ENCODE data around the gene OR10G4. TPM values are rescaled to one million over a fixed set of nuclear protein-coding genes. Genes with fewer than 3 reads are reported as not detected.

OR10G4 gene, protein sequence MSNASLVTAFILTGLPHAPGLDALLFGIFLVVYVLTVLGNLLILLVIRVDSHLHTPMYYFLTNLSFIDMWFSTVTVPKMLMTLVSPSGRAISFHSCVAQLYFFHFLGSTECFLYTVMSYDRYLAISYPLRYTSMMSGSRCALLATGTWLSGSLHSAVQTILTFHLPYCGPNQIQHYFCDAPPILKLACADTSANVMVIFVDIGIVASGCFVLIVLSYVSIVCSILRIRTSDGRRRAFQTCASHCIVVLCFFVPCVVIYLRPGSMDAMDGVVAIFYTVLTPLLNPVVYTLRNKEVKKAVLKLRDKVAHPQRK
- not detected for total RNA-seq

DNA sequence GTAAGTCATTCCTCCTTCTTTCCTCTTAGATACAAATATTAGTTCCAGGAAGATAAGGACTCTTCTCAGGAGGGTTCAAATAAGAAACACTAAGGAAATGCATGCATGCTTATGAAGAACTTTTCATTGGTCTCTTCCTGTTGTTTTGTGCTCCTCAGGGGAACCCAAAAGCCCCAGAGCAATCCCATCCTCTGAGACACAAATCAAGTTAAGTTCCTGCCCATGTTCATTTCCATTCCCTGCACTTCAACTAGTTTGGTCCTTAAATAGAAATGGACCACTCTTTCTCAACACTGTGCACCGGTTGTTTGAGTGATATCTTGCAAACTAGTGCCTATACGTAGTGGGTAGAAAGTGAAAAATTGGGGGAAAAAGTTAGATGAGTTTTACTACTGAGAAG, at the start of gene OR10G4:
OR10G4 (plus strand) TSS at position 301 of the 400 bp plus-strand sequence. CDS start 2,578 bp downstream, outside the sequence.

DNA sequence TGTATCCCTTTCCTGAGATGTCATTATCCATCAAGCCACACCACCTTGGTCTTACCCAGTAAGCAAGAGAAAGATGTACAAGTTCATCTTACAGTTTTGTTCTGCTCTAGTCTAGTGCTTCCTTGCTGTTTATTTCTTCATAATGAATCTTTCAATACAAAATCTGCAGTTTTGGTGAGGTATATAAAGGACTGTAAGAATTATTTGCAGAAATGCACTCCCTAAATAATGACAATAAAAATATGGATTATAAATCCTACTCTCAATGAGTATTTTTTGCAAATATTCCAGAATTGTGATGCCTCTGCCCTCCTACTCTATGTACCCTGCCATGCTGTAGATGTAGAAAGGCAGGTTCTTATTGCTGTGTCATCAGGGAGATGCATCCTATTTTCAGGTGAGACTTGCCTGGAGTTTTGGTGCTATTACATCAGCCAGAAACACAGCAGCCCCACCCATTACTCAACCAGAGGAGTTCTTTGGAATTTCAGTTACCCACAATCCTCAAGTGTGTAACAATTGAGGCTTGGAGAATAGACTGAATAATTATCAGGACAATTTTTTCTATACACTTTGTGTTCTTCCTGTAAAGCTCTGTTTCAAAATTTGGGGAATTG, 35.0 kb upstream of the OR10G4 start, which contains the start of gene OR10S1:
OR10S1 (minus strand) TSS at position 51 of the 617 bp plus-strand sequence. CDS start 117 bp downstream, outside the sequence.

DNA sequence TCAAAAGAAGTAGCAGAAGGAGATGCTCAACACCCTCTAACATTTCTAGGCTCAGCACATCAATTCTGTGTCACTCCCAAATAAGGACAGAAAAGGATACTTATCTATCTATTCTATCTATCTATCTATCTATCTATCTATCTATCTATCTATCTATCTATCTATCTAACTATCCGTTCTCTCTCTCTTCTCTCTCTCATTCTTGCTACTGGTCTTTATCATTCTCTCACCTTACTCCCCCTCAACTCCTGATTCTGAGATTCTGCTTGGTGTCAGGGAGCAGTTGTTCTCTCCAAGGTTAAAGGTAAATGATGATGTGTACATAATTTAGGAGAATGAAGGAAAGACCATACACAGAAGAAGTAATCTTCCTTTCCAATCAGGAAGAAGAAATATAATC, 17.7 kb upstream of the OR10G4 start, which contains the start of gene OR10G6:
OR10G6 (minus strand) TSS at position 43 of the 400 bp plus-strand sequence; CDS start at position 43, 0 bp downstream.

DNA sequence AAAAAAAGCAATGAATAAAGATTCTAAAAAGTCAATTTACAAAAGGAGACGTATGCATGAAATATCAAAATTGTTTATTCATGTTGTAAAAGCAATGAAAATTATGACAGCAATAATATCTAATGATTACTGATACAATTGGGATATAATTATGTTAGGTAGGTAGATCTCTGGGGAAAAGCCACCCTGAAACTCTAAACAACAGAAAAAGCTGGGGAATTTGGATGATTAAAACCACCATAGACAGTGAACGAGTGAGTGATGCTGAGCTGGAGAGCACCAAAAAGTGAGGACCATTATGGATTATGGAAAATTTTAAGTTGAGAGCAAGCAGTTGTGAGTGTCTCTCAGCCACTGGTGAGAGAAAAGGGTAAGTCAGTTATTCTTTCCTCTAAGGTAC, 13.7 kb downstream of the OR10G4 start, which contains the start of gene OR10G8:
OR10G8 (plus strand) TSS at position 301 of the 400 bp plus-strand sequence. CDS start 2,825 bp downstream, outside the sequence.

DNA sequence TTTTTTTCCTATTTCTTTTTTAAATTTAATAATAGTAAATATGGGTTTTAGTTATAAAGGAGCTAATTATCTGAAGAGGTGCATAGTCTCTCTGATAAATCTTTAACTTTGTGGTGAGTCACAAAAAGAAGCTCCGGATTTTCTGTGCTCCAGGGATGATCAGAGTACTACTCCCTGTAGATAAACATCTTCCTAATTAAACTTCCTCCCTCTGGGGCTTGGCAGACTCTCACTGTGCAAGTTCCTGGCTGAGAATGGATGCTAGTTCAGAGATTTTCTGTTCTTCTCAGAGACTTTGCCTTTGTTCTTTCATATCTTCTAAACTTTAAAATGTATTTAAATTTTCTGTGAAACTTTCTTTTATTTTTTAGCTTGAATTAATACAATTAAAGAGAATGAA, 28.5 kb downstream of the OR10G4 start, which contains the start of gene OR10G7:
OR10G7 (minus strand) TSS at position 72 of the 400 bp plus-strand sequence. CDS start 2,324 bp downstream, outside the sequence.

Other genes starting within 250 kb of the OR10G4 start
- not detected for gene OR6M1, start 206.6 kb upstream of the OR10G4 start, total RNA-seq
- not detected for gene TMEM225, start 127.3 kb upstream of the OR10G4 start, total RNA-seq
- not detected for gene OR8D4, start 110.8 kb upstream of the OR10G4 start, total RNA-seq
- gene OR4D5, start 73.4 kb upstream of the OR10G4 start, total RNA-seq, result not detected
- not detected for gene OR6T1, start 69.2 kb upstream of the OR10G4 start, total RNA-seq
- gene OR10S1, start 35.2 kb upstream of the OR10G4 start, total RNA-seq, result not detected
- gene OR10G6, start 17.8 kb upstream of the OR10G4 start, total RNA-seq, result not detected
- not detected for gene OR10G9, start 10.0 kb downstream of the OR10G4 start, total RNA-seq
- not detected for gene OR10G8, start 13.8 kb downstream of the OR10G4 start, total RNA-seq
- not detected for gene OR10G7, start 28.3 kb downstream of the OR10G4 start, total RNA-seq
- gene VWA5A, start 102.5 kb downstream of the OR10G4 start, total RNA-seq, result 1 to 10 TPM; 8.6 to 9.3 TPM
- not detected for gene OR10D3, start 170.3 kb downstream of the OR10G4 start, total RNA-seq
- gene OR8G1, start 228.1 kb downstream of the OR10G4 start, total RNA-seq, result under 1 TPM in 1 of 2 donors, not detected in 1; under 0.01 TPM
- gene OR8G5, start 243.4 kb downstream of the OR10G4 start, total RNA-seq, result not detected

All from melanocyte of skin (primary cell).